ENCODE measurements around the gene USH2A.

The USH2A gene

GRCh38 chr1:215623162-215623561 is 800.1 kb downstream of the USH2A start:
- DNase-seq = no peak

- DNase-seq = no peak
Observed at GRCh38 chr1:215617979-215618378, 805.3 kb downstream of the USH2A start.

DNA sequence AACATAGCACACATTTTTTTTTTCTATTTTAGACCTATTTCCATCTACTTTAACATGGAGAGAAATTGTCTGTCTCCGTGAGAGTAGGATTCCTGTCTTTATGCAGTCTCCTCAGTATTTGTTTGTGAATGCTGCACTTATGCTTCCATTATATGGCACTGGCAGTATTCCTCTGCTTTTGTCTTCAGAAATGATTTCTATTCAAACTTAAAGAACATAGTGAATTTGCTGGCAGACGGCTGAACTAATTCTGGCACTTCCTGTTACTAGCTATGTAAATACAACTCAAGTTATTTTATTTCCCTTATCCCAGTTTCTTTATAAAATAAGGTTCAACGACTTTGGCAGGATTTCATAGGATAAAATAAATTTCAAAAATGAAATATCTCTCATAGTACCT is 810.9 kb downstream of the USH2A start:
- no peak for DNase-seq

GRCh38 chr1:215608646-215609045 is 814.6 kb downstream of the USH2A start:
- no peak for DNase-seq

DNA sequence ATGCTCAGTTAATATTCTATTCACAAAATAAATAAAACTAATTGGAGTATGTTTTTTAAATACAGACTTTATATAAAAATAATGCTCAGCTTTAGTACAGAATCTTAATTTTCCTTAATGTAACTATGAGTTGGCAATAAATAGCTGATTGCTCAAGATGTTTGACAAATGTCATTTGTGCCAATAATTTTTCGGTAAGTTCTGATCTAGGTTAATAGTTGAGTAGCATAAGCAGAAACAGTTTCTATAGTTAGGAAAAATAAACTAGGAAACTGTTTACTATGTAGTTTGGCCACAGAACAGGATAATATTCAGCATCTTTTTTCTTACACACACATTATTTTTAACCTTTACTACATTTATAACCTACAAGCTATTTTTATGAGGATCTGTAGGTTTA is 815.8 kb downstream of the USH2A start:
- no peak for DNase-seq

DNA sequence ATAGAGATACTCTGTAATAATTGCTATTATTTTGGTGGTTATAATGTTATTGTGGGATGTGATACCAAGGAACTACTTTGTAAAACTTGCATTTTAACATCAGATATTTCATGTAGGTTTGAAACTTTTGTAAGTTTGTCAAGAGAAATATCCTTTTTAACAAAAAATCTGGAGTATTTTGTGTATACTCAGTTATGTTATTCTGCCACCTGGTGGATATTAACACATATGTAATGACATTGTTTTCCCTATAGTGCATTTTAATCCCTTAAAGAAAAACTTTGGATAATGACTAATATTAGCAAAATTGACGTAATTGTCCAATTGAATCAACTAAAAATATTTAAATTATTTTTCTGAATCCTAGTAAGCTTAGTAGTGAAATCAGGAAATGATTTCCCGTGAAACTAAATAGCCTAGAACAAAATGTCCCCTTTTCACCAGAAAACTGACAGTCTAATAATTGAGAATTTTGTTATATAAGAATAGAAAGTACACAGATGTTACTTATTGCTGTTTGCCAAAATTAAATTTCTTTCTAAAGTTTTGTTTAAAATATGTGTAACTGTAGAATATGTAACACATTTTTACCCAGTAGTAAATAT is 816.6 kb downstream of the USH2A start:
- DNase-seq = peak; percentile 24 to 28

DNA sequence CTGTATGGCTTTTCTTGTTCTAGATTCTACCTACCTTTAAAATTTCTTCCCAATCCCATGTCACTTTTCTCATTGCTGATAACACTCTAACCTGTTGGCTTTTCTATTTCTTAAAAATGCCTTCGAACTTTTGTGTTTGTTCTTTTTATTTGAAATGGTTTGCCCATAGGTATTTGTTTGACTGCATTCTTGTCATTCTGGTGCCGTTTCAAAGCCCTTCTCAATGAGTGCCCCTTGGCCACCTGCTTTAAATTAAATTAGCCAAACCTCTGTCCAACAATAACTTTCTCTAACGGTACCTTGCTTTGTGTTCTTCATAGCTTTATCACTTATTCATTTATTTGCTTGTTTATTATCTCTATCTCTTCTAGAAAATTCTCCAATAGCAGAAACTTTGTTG is 817.2 kb downstream of the USH2A start:
- no peak for DNase-seq

DNA sequence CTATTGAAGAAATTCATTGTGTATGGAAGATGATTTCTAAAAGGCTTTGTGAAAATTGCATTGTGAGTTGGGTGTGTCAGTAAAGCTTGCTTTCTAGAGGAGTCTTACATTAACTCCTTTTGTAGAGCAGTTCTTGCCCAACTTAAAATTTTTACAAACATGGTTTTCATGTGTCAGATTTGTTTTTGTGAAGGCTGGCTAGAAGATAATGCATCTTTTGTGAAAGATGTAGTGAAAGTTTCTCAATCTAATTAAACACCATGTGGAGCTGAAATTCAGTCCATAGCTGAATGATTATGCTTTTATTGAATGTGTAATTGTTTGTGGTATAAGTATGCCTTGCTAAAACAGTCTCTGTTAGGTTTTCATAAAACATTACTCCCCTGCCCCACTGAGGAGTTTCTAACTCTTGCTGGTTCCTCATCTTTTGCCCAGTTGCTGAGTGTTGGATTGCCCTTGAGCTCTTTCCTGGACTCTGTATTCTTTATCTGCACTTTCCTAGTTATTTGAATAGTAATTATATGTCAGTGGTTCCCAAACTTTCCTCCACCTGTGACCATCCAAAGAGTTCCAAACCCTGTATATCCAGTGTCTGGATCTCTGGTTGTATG is 818.1 kb downstream of the USH2A start:
- no peak for DNase-seq

DNA sequence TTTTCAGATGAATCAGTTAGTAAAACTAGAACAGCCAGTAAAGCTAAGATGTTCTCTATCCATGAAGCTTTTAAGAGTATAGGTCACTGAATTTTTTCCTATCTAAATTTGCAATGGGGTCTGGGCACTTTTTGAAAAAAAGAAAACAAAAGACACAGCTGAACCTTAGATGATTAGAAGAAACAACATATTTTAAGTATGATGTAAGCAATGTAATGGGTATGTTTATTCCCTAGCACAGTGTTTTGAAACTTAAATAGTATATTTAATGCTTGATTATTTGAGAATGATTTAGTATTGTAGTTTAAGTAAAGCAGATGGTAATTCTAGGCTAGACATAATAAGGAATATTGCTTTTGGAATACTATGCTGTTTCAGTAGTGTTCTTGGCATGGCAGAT is 819.9 kb downstream of the USH2A start:
- DNase-seq = no peak

GRCh38 chr1:215601276-215601675 is 822.0 kb downstream of the USH2A start:
- no peak for DNase-seq

DNA sequence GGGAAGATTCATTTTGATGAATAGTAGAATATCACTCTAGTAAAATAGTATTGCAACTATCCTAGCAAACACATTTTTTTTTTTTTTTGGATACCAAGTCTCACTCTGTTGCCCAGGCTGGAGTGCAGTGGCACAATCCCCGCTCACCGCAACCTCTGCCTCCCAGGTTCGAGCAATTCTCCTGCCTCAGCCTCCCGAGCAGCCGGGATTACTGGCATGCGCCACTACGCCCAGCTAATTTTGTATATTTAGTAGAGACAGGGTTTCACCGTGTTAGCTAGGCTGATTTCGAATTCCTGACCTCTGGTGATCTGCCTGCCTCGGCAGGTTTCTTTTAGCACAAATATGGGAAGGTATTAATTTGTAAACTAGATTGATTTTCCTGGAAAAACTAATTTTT is 822.4 kb downstream of the USH2A start:
- no peak for DNase-seq

DNA sequence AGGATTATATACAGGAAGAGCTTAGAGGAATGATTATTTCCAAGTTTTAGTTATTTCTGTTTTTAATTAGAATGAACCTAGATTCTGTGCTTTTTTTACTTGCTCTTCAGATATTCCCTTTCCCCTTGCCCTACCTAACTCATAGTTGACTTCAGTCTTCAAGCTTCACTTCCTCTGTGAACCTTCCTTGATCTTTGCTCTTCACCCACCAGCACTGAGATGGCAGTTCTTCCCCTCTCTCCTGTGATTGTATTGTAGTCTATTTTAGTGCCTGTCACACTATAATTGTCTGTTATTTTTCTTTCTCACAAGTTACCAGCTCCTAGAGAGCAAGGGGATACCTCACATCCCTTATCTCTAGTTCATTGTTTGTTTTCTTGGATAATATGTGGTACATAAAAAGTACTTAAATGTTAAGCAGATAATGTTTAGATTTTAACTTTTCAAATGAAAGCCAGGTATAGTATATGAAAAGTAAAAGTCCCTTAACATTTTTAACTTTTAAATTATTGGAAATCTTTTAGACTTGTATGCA is 822.9 kb downstream of the USH2A start:
- DNase-seq = no peak

DNA sequence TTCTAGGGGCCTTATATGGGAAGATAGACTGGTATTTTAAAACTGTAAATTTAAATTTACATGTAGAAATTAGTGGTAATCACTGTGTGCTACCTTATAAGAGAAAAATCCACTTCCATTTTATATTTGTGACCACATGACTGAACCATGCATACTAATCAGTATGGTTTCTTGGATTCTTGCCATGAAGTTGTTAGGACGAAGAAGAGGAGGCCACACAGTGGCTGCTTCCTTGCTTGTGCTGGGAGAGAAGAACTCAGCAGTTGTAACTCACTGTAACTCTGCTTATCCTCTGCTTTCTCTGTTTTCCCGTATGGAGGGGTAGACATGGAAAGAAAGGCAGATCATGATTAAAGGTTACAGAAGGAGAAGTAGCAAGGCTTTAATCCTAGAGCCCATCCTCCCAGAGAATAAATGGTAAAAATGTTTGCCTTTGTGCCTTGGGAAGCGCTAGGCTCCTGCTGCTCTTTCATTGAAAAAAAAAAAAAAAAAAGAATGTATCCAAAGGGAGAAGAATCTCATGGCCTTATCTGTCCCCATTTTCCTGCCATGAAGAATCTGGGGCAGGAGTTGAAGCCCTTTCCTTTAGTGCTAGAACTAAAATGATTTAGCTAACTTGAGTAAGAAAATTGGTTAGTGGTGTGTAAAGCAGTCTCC is 823.7 kb downstream of the USH2A start:
- DNase-seq = no peak

GRCh38 chr1:215597961-215598360 is 825.3 kb downstream of the USH2A start:
- DNase-seq = no peak

- no peak for DNase-seq
Observed at GRCh38 chr1:215595231-215595630, 828.0 kb downstream of the USH2A start.

- no peak for DNase-seq
Observed at GRCh38 chr1:215594640-215595039, 828.6 kb downstream of the USH2A start.

- no peak for DNase-seq
Observed at GRCh38 chr1:215590779-215591491, 832.3 kb downstream of the USH2A start.

GRCh38 chr1:215589650-215590435 is 833.4 kb downstream of the USH2A start:
- no peak for DNase-seq

- no peak for DNase-seq
Observed at GRCh38 chr1:215584389-215584788, 838.9 kb downstream of the USH2A start.

GRCh38 chr1:215583185-215583749 is 840.0 kb downstream of the USH2A start:
- DNase-seq = no peak

GRCh38 chr1:215581896-215582295 is 841.4 kb downstream of the USH2A start:
- no peak for DNase-seq
